Forelimb muscle (tissue), 1 donor: ENCODE measurements around the gene ITGA2. TPM values are rescaled to one million over a fixed set of nuclear protein-coding genes. Genes with fewer than 3 reads are reported as not detected.
"Not testable (repeated sequence)": the region's sequence is repeated elsewhere in the genome, so short reads cannot be mapped to it uniquely, and the experiment has no call there.

Experiments
- DNase-seq: peaks from one replicate; pipeline ENCODE4 v3.0.0-alpha.2; 2013; ENCODE audit warnings: low read depth
- polyA plus RNA-seq: library from polyadenylated mRNA; unstranded; fragments of 120-200 nt; gene quantifications from one replicate; pipeline ENCODE4 v1.2.1, GENCODE V29; 2013; ENCODE audit not compliant: insufficient read length

Gene ITGA2
- 7.2 TPM for polyA plus RNA-seq

- DNase-seq = no peak
These were observed at the start of gene ITGA2 for GRCh38 chr5:52989025-52989780. TSS of gene ITGA2 (plus strand) at chr5:52989352. CDS start at chr5:52989469, 117 bp downstream.

DNA sequence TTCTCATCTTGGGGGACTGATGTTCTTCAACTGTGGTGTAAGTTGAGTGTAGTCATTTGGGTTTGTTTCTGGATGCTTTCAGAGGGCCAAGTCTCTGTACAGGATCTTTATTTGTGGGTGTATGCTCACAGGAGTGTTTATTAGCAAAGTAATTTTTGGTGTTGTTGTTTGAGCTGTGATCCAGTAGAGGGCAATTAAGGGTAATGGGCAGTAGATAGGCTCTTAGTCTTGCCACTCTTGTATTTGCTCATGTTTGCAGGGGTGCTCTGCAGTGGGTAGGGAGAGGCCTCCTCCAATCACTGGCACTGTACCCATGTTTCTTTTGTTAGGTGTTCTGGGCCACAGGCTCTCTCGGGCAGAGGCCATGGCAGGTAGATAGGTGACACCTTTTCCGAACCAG is 45.9 kb upstream of the ITGA2 start:
- no peak for DNase-seq

DNA sequence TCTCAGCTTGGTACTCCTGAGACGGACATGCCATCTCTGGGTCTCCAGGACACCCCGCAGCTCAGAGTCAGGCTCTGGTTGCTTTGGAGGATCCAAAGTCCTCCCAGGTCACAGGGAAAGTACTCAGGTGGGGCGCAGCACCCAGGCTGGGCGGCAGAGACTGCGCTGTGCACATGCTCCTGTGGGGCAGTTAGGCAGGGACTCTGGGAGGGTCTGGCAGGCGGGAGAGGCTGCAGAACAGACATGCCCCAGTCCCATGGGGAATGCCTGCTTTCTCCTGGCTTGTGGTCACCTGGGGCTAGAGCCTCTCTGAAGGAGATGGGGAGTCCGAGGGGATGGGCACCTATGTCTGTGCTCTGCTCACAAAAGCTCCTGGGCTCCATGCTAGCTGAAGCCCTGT is 45.3 kb upstream of the ITGA2 start:
- no peak for DNase-seq

GRCh38 chr5:52945040-52945439 is 44.1 kb upstream of the ITGA2 start:
- no peak for DNase-seq

DNA sequence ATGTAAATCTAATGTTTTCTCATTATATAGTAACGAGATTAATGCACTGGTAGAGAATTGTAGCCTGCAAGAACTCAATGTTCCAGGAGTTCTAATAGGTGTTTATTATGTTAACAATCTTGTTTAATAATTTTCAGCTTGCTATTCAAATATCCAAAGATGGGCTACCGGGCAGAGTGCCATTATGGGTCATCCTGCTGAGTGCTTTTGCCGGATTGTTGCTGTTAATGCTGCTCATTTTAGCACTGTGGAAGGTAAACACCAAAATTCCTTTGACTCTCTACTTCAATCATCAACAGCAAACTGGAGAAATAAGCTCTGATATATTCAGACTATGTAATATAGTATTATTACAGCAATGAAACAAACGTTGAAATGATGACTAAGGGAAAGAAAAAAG is 41.9 kb upstream of the ITGA2 start:
- DNase-seq = no peak

DNA sequence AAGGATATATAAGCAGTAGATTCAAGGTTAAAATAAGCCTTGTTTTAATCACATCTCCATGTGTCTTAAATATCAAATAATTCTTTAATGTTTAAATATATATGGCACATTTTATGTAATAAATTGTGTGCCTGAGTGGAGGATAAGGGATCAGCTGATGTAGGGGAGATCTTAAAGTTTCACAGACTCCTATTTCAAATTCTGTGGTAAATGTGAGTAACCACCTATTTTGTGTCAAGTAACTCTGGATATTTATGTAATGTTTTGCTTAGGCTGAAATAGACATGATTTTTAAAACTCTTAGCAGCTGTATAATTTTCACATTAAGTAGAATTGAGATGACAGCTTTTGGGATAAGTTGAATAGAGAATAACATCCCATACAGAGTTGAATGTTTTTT is 41.3 kb upstream of the ITGA2 start:
- no peak for DNase-seq

DNA sequence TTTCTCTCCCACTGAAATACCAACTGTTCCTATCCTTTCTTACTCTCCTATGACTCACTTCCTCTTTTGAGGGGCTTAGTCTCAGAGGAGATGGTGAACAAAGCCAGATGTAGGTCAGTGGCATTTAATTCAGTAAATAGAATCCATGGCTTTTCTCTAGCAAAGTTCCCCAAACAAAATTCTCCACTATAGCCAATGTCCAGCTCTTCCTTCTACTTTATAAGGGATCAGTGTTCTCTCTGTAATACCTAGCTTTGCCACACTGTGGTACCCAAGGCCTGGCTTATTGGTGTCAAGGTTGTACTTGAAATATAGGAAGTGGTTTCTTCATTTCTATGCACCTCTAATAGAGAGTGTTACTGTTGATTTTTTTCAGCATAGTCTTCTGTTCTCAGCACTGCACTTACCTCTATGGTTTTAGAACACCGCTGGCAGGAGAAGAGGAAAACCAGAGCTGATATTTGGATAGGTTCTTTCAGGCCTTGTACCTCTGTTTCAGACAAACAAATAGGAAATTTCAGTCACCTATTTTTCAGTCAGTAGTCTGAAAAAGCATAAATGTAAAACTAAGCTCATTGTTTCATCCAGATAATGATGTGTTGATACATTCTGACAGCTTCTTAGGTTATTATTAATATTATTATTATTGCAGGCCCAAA is 40.6 kb upstream of the ITGA2 start:
- DNase-seq = peak; percentile 48

GRCh38 chr5:52950686-52951085 is 38.5 kb upstream of the ITGA2 start:
- DNase-seq = no peak

GRCh38 chr5:52952483-52952882 is 36.7 kb upstream of the ITGA2 start:
- no peak for DNase-seq

- no peak for DNase-seq
These were observed 33.1 kb upstream of the ITGA2 start for GRCh38 chr5:52956014-52956413.

- no peak for DNase-seq
These were observed 32.0 kb upstream of the ITGA2 start for GRCh38 chr5:52956915-52957747.

- no peak for DNase-seq
These were observed 27.9 kb upstream of the ITGA2 start for GRCh38 chr5:52961274-52961681.

- no peak for DNase-seq
These were observed 25.5 kb upstream of the ITGA2 start for GRCh38 chr5:52963636-52964035.

DNA sequence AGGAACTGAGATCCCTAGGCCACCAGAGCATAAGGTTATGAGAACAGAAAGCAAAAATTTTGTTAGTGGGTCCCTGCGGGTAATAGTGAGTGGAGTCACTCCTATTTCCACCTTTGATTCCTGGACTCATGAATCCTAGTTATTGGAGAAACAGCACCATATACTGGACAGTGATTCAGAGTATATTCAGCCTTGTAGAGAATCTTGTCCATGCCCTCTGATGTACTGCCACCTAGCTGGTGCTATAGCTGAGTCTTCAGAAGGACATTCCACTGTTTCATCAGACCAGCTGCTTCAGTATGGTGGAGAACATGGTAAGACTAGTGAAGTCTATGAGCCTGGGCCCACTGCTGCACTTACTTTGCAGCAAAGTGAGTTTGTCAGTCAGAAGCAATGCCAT is 25.0 kb upstream of the ITGA2 start:
- no peak for DNase-seq

GRCh38 chr5:52976157-52976556 is 13.0 kb upstream of the ITGA2 start:
- DNase-seq = not testable (repeated sequence)

DNA sequence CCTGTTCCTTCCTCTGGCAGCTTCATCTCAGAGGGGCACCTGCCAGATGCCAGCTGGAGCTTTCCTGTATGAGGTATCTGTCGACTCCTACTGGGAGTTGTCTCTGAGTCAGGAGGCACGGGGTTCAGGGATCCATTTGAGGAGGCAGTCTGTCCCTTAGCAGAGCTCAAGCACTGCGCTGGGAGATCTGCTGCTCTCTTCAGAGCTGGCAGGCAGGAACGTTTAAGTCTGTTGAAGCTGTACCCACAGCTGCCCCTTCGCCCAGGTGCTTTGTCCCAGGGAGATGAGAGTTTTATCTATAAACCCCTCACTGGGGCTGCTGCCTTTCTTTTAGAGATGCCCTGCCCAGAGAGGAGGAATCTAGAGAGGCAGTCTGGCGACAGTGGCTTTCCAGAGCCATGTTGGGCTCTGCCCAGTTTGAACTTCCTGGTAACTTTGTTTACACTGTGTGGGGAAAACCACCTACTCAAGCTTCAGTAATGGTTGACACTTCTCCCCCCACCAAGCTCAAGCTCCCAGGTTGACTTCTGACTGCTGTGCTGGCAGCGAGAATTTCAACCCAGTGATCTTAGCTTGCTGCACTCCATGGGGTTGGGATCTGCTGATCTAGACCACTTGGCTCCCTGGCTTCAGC is 11.8 kb upstream of the ITGA2 start:
- no peak for DNase-seq

- no peak for DNase-seq
These were observed 7.6 kb upstream of the ITGA2 start for GRCh38 chr5:52981507-52981906.

GRCh38 chr5:52983731-52984636 is 5.2 kb upstream of the ITGA2 start:
- DNase-seq = no peak

DNA sequence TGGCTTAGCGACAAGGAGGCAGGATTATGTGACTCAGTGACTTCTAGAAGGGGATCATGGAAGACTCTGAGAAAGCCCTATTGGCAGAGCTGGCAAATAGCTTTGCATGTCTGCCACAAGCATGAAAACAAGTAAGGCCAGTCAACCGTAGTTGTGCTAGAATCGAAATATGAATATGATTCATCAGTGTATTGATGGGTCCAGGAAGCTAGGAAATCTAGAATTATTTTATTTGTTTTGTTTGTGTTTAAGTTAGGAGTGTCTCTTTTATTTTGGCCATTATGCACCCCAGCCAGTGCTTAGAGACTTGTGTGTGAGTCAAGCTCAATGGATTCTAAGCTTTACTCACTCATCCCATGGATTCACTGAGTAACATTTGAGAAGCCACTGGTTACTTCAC is 3.8 kb upstream of the ITGA2 start:
- DNase-seq = no peak

- no peak for DNase-seq
These were observed 1.3 kb upstream of the ITGA2 start for GRCh38 chr5:52987711-52988331.
